Measurements from ENCODE around the gene GRK4. TPM values are rescaled to one million over a fixed set of nuclear protein-coding genes. Genes with fewer than 3 reads are reported as not detected.
"Not testable (repeated sequence)": the region's sequence is repeated elsewhere in the genome, so short reads cannot be mapped to it uniquely, and the experiment has no call there.

The GRK4 gene
- total RNA-seq, 3 donors from 2014 or later (not counting 1 experiment from before 2014, with no cell fraction given), result 2.0 to 6.4 (median 5.1) TPM

DNA sequence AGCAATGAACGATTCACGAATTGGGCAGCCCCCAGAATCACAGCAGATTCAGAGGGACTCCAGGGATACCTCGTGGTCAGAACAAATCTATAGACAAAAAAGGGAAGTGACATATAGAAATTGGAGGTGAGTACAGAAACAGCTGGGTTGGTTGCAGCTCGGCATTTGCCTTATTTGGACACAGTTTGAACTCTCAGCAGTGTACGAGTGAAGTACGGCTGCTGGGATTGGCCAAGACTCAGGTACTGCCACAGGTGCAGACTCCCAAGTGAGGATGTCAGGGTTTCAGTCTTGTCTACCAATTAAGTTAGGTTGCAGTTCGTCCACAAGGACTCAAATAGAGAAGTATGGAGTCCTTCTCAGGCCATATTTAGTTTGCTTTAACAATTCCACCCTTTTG lies 82.8 kb downstream of the GRK4 start:
- H3K9me3 ChIP-seq (ENCODE audit: control insufficient read depth, insufficient read depth, low read length), result peaks cover 4% of the 10 kb centered on the region
- WGBS (ENCODE audit: insufficient coverage), result 69% methylated on average over 7 of the region's 7 CpGs
- H3K27ac ChIP-seq (ENCODE audit: low read length), result peak overlapping the region; percentile 77
- H3K27me3 ChIP-seq (ENCODE audit: control insufficient read depth, insufficient read depth, low read length), result no peaks in the 10 kb centered on the region
- H3K36me3 ChIP-seq (ENCODE audit: control insufficient read depth, insufficient read depth, low read length), result no peaks in the 10 kb centered on the region
- DNase-seq, result no peak
- Mint-ChIP-seq H3K4me1 (peaks cover 53 to 57% of the 10 kb centered on the region in 2 donors), H3K27me3 (ENCODE audit: low read depth in 2 of 2) (no peaks in the 10 kb centered on the region), H3K36me3 (no peaks in the 10 kb centered on the region), H3K9me3 (no peaks in the 10 kb centered on the region), H3K27ac (peak overlapping the region; percentile 91 to 97), H3K4me3 (peak overlapping the region; percentile 82)
- TF ChIP-seq, protein P1, sequence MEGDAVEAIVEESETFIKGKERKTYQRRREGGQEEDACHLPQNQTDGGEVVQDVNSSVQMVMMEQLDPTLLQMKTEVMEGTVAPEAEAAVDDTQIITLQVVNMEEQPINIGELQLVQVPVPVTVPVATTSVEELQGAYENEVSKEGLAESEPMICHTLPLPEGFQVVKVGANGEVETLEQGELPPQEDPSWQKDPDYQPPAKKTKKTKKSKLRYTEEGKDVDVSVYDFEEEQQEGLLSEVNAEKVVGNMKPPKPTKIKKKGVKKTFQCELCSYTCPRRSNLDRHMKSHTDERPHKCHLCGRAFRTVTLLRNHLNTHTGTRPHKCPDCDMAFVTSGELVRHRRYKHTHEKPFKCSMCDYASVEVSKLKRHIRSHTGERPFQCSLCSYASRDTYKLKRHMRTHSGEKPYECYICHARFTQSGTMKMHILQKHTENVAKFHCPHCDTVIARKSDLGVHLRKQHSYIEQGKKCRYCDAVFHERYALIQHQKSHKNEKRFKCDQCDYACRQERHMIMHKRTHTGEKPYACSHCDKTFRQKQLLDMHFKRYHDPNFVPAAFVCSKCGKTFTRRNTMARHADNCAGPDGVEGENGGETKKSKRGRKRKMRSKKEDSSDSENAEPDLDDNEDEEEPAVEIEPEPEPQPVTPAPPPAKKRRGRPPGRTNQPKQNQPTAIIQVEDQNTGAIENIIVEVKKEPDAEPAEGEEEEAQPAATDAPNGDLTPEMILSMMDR (IDR thresholded peaks at IDR 0.05), result no peak
- H3K4me3 ChIP-seq (ENCODE audit: low read length), result no peak overlapping the region
- H3K4me1 ChIP-seq (ENCODE audit: control insufficient read depth, insufficient read depth, low read length), result peaks cover 64% of the 10 kb centered on the region
- intact Hi-C loops (cut with micrococcal nuclease), result loop anchor here (5.0 kb wide), 2 partner anchors 84 to 156 kb away; partner anchors contain the start of genes GRK4 and NOP14
- ATAC-seq, result no peak

DNA sequence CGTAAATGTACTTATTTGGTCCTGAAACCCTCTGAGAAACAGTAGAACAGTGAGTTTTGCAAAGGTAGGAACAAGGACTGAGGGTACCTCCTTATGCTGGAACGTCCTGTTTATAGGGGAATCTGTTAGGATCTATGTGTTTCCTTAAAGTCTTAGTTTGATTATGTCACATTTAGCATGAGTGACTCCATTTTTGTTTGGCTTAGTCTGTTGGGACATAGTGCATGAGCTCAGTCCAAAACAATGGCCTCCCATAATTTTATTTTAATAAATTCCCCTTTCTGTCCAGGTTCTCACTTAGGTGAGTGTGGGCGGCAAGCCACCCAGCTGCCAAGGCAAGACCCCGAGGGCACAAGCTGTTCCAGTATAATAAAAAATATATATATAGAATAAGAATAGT lies 83.3 kb downstream of the GRK4 start:
- ATAC-seq (no peak), DNase-seq (no peak)
- peak overlapping the region; percentile 91 to 97 for H3K27ac Mint-ChIP-seq
- intact Hi-C loops (cut with micrococcal nuclease), result loop anchor here (1.0 to 5.0 kb wide), 4 partner anchors 28 to 256 kb away; partner anchors contain the start of genes GRK4, HTT, HTT-AS and NOP14
- peak overlapping the region; percentile 49 for H3K4me3 Mint-ChIP-seq
- peaks cover 59% of the 10 kb centered on the region for H3K4me1 ChIP-seq (ENCODE audit: control insufficient read depth, insufficient read depth, low read length)
- no peaks in the 10 kb centered on the region for H3K36me3 ChIP-seq (ENCODE audit: control insufficient read depth, insufficient read depth, low read length)
- 96% methylated on average over 2 of the region's 4 CpGs for WGBS (ENCODE audit: insufficient coverage)
- no peaks in the 10 kb centered on the region for H3K27me3 ChIP-seq (ENCODE audit: control insufficient read depth, insufficient read depth, low read length)
- no peaks in the 10 kb centered on the region for H3K27me3 Mint-ChIP-seq (ENCODE audit: low read depth in 2 of 2)
- peaks cover 49 to 52% of the 10 kb centered on the region in 2 donors for H3K4me1 Mint-ChIP-seq
- TF ChIP-seq, protein P1 (IDR thresholded peaks at IDR 0.05), result no peak
- no peaks in the 10 kb centered on the region for H3K9me3 Mint-ChIP-seq
- H3K4me3 ChIP-seq (ENCODE audit: low read length), result no peak overlapping the region
- peaks cover 4% of the 10 kb centered on the region for H3K9me3 ChIP-seq (ENCODE audit: control insufficient read depth, insufficient read depth, low read length)
- H3K27ac ChIP-seq (ENCODE audit: low read length), result peak overlapping the region; percentile 77
- H3K36me3 Mint-ChIP-seq, result no peaks in the 10 kb centered on the region

DNA sequence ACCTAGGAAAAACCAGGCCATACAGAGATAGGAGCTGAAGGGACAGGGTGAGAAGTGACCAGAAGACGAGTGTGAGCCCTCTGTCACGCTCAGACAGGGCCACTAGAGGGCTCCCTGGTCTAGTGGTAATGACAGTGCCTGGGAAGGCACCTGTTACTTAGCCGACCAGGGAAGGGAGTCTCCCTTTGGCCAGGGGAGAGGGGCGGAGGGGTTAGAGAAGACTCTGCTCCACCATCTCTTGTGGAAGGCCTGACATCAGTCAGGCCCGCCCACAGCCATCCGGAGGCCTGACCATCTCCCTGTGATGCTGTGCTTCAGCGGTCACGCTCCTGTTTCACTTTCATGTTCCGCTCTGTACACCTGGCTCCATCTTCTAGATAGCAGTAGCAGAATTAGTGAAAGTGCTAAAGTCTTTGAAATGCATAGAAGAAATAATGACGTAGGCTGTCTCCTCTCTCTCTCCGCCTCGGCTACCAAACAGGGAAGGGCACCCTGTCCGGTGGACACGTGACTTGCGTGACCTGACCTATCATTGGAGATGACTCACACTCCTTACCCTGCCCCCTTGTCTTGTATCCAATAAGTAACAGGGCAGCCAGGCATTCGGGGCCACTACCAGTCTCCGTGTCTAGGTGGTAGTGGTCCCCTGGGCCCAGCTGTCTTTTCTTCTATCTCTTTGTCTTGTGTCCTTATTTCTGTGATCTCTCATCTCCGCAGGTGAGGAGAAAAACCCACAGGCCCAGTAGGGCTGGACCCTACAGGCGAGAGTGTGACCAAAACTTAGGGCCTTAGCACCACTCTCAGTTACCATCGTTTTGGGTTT lies 84.3 kb downstream of the GRK4 start:
- H3K9me3 Mint-ChIP-seq, result no peaks in the 10 kb centered on the region
- Histone ChIP-seq H3K9me3 (ENCODE audit: control insufficient read depth, insufficient read depth, low read length) (peaks cover 4% of the 10 kb centered on the region), H3K4me3 (ENCODE audit: low read length) (peak overlapping the region; percentile 11), H3K4me1 (ENCODE audit: control insufficient read depth, insufficient read depth, low read length) (peaks cover 49% of the 10 kb centered on the region), H3K27ac (ENCODE audit: low read length) (peak overlapping the region; percentile 81), H3K36me3 (ENCODE audit: control insufficient read depth, insufficient read depth, low read length) (no peaks in the 10 kb centered on the region), H3K27me3 (ENCODE audit: control insufficient read depth, insufficient read depth, low read length) (no peaks in the 10 kb centered on the region)
- no peaks in the 10 kb centered on the region for H3K27me3 Mint-ChIP-seq (ENCODE audit: low read depth in 2 of 2)
- peak overlapping the region; percentile 83 for H3K4me3 Mint-ChIP-seq
- peak; percentile 59 to 78 (median 66) for ATAC-seq
- peak; percentile 70 to 83 for DNase-seq
- H3K27ac Mint-ChIP-seq, result peak overlapping the region; percentile 91 to 97
- H3K4me1 Mint-ChIP-seq, result peaks cover 38 to 42% of the 10 kb centered on the region in 2 donors
- no peaks in the 10 kb centered on the region for H3K36me3 Mint-ChIP-seq
- TF ChIP-seq, protein P1 (IDR thresholded peaks at IDR 0.05), result peak; percentile 51
- 35% methylated on average over 20 of the region's 20 CpGs for WGBS (ENCODE audit: insufficient coverage)
- intact Hi-C loops (cut with micrococcal nuclease), result loop anchor here (1.0 to 5.0 kb wide), 4 partner anchors 27 to 255 kb away; partner anchors contain the start of genes GRK4, HTT, HTT-AS and NOP14

DNA sequence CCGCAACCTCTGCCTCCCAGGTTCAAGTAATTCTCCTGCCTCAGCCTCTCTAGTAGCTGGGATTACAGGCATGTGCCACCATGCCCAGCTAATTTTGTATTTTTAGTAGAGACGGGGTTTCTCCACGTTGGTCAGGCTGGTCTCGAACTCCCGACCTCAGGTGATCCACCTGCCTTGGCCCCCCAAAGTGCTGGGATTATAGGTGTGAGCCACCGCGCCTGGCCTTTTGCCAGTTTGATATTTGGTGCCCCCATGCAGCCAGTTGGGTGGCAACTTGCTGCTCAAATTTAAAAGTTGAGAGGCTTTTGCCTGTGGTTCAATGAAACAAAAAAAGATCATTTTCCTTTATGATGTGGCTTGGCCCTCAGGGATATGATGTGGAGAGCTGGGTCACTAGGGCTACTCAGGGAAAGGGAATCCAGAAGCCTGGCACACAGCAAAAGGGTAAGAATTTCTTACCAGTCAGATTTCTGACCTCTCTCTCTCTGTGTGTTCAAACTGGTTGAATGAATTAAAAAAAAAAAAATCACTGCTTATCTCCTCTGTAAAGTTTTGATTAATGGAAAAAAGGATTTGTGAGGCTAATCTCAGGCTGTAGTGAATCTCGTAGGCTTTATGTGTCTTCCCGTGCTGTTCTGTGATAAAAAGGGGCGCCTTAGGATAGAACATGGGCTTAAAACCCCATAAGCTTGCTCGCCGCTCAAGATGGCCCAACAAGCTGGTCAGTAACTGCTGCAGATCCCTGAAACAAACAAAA lies 87.9 kb downstream of the GRK4 start:
- 97% methylated on average over 9 of the region's 12 CpGs for WGBS (ENCODE audit: insufficient coverage)
- H3K36me3 ChIP-seq (ENCODE audit: control insufficient read depth, insufficient read depth, low read length); H3K27me3 ChIP-seq (ENCODE audit: control insufficient read depth, insufficient read depth, low read length); H3K9me3 Mint-ChIP-seq; DNase-seq; H3K27me3 Mint-ChIP-seq (ENCODE audit: low read depth in 2 of 2); H3K4me3 Mint-ChIP-seq; H3K27ac ChIP-seq (ENCODE audit: low read length); H3K9me3 ChIP-seq (ENCODE audit: control insufficient read depth, insufficient read depth, low read length); ATAC-seq; H3K4me3 ChIP-seq (ENCODE audit: low read length); H3K36me3 Mint-ChIP-seq; intact Hi-C loops (cut with micrococcal nuclease): not testable (repeated sequence)
- H3K4me1 ChIP-seq (ENCODE audit: control insufficient read depth, insufficient read depth, low read length), result peaks cover 19% of the 10 kb centered on the region
- Mint-ChIP-seq H3K27ac (peak overlapping the region in 1 of 2 donors; percentile 20), H3K4me1 (peaks cover 14 to 15% of the 10 kb centered on the region in 2 donors)
